ENCODE measurements around the gene WWTR1. TPM values are rescaled to one million over a fixed set of nuclear protein-coding genes. Genes with fewer than 3 reads are reported as not detected.

WWTR1 gene
- polyA plus RNA-seq, 2 of the 4 experiments (the other 2 are of a cell fraction) = 99.7 to 164 TPM

- FAIRE-seq = no peak
- Histone ChIP-seq H3K4me1 (0 out of 3 replicates have a peak, but pooled peaks cover 6% of the 10 kb centered on the region), H3K4me3 (no peak overlapping the region), H3K4me2 (no peak overlapping the region), H3K9me3 (peaks cover 12% of the 10 kb centered on the region; the same call in 2 of the 3 replicates), H3K27ac (no peak overlapping the region)
- no peak for ATAC-seq
- ChIA-PET POLR2A (no interaction called here), CTCF (interaction anchor here (0.6 to 5.2 kb wide), 8 partner anchors 12 to 191 kb away, joined by 3 to 22 read pairs (median 3); no protein-coding TSS in a partner anchor)
- WGBS (ENCODE audit: missing lambda C conversion rate) = 68% methylated on average over 4 of the region's 4 CpGs
- no peak for TF ChIP-seq HOXA7 (CRISPR knock-in tag; IDR thresholded peaks at IDR 0.05)
- TF ChIP-seq RCOR1 (IDR thresholded peaks at IDR 0.05; ENCODE audit: low read depth, low read length) = no peak
- no peak for TF ChIP-seq KDM5A (IDR thresholded peaks at IDR 0.05)
- no peak for TF ChIP-seq ATOH8 (CRISPR knock-in tag; IDR thresholded peaks at IDR 0.05; ENCODE audit: low read depth)
- no peak for TF ChIP-seq FOSB (CRISPR knock-in tag; IDR thresholded peaks at IDR 0.05)
- no peak for TF ChIP-seq JUNB (IDR thresholded peaks at IDR 0.05)
- TF ChIP-seq TP53 (CRISPR knock-in tag; IDR thresholded peaks at IDR 0.05) = no peak
- no peak for TF ChIP-seq POLR2A (IDR thresholded peaks at IDR 0.05; ENCODE audit: low read length)
- no peak for TF ChIP-seq EP300 (IDR thresholded peaks at IDR 0.05)
- TF ChIP-seq ZFP36 (IDR thresholded peaks at IDR 0.05; ENCODE audit: borderline replicate concordance, partially characterized antibody) = no peak
- no peak for TF ChIP-seq NFE2L2 (conservative IDR thresholded peaks at IDR 0.05; ENCODE audit: low read length)
- no peak for TF ChIP-seq ELK1 (IDR thresholded peaks at IDR 0.05; ENCODE audit: low read depth, low read length)
- no peak for TF ChIP-seq EHF (CRISPR knock-in tag; IDR thresholded peaks at IDR 0.05)
- TF ChIP-seq CTCF (IDR thresholded peaks at IDR 0.05) = no peak
- no peak for TF ChIP-seq JUN (IDR thresholded peaks at IDR 0.05)
- DNase-seq (ENCODE audit: low read depth in 1 of 2, low spot score in 1 of 2) = no peak
These were observed 45.0 kb upstream of the WWTR1 start for GRCh38 chr3:149702691-149703441.

- WGBS (ENCODE audit: missing lambda C conversion rate) = 85% methylated on average over 1 of the region's 1 CpG
- no peak overlapping the region for H3K4me2 ChIP-seq
- 0 out of 3 replicates have a peak, but pooled peaks cover 6% of the 10 kb centered on the region for H3K4me1 ChIP-seq
- DNase-seq (ENCODE audit: low read depth in 1 of 2, low spot score in 1 of 2) (no peak), ATAC-seq (no peak), FAIRE-seq (no peak)
- H3K27ac ChIP-seq = no peak overlapping the region
- no peak overlapping the region for H3K4me3 ChIP-seq
- ChIA-PET CTCF (interaction anchor here (0.6 kb wide), 2 partner anchors 15 to 39 kb away, joined by 3 to 4 read pairs; no protein-coding TSS in a partner anchor), POLR2A (no interaction called here)
- H3K9me3 ChIP-seq = peaks cover 21% of the 10 kb centered on the region; the same call in 2 of the 3 replicates
- TF ChIP-seq RARB (CRISPR knock-in tag; IDR thresholded peaks at IDR 0.05) (no peak), EP300 (IDR thresholded peaks at IDR 0.05) (no peak)
These were observed 44.1 kb upstream of the WWTR1 start for GRCh38 chr3:149701977-149702350.

GRCh38 chr3:149701206-149701976 lies 43.6 kb upstream of the WWTR1 start:
- WGBS (ENCODE audit: missing lambda C conversion rate) = 81% methylated on average over 12 of the region's 12 CpGs
- no peak for DNase-seq (ENCODE audit: low read depth in 1 of 2, low spot score in 1 of 2)
- no peak for ATAC-seq
- FAIRE-seq = no peak
- H3K4me1 ChIP-seq = 0 out of 3 replicates have a peak, but pooled peaks cover 6% of the 10 kb centered on the region
- TF ChIP-seq MAX (IDR thresholded peaks at IDR 0.05) (no peak), ZNF302 (CRISPR knock-in tag; IDR thresholded peaks at IDR 0.05) (no peak), MAFK (IDR thresholded peaks at IDR 0.05; ENCODE audit: partially characterized antibody) (no peak)
- no peak overlapping the region for H3K4me2 ChIP-seq
- no peak overlapping the region for H3K27ac ChIP-seq
- peaks cover 22% of the 10 kb centered on the region; the same call in 2 of the 3 replicates for H3K9me3 ChIP-seq
- POLR2A ChIA-PET = no interaction called here
- CTCF ChIA-PET = interaction anchor here (0.6 kb wide), 1 partner anchor 14 kb away, joined by 4 read pairs; no protein-coding TSS in a partner anchor
- H3K4me3 ChIP-seq = no peak overlapping the region
